Measurements from ENCODE around the gene PPA2.
"Not testable (repeated sequence)": the region's sequence is repeated elsewhere in the genome, so short reads cannot be mapped to it uniquely, and the experiment has no call there.

PPA2 gene

DNA sequence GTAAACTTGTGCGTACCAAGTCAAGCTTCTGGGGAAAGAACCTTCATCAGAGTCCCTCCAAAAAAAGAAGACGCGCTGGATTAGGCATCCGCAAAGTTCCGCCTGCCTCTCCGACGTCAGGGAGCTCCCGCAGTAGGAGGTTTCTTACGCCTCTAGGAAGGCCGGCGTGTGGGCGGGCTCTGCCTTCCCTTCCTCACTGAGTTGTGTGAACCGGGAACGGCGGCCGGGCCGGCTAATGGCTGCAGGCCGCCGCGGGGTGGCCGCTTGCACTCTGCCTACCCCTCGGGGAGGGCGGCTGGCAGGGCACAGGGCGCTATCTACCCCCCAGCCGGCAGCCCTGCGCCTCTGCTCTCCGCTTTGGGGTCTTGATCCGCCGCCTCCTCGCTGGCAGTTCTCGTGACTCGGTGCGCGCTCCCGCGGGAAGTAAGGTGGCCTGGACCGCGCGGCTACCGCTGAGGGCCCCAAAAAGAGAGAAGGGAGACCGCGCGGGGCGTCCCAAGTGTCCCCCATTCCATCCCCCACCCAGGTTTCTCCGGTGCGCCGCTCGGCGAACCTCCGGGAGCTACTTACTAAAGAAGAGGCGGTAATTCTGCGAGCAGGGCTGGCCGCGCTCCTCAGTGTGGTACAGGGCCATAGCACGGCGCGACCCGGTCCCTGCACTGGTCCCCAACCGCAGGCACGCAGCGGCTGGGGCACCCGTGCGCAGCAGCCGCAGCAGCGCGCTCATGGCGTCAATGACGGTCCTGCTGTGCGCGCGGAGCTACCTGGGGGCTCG is at the start of gene PPA2:
PPA2 (minus strand) TSS at position 739 of the 775 bp plus-strand sequence; CDS start at position 727, 12 bp downstream.
- DNase-seq, result peak; percentile 46

- DNase-seq, result peak; percentile 36
These were observed 47.2 kb upstream of the PPA2 start for GRCh38 chr4:105520819-105521790.

DNA sequence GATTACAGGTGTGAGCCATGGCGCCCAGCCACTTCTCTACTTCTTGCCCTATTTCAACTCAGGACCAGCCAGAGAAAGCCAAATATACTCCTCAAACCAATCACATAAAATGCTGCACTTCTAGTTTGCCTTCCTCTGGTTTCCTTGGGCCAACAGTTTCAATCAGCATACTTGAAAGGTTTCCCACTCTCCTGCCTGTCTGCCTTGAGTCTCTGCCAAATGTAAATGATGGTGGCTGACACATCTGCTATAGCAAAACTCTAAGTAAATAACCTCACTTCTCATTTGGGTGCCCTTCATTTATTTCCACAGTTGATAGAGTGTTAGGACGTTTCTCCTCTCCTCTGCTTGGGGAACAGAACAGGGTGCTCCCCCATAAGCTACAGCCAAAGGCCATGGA is 36.4 kb upstream of the PPA2 start:
- peak; percentile 24 for DNase-seq

GRCh38 chr4:105509714-105510113 is 35.9 kb upstream of the PPA2 start:
- DNase-seq, result no peak

DNA sequence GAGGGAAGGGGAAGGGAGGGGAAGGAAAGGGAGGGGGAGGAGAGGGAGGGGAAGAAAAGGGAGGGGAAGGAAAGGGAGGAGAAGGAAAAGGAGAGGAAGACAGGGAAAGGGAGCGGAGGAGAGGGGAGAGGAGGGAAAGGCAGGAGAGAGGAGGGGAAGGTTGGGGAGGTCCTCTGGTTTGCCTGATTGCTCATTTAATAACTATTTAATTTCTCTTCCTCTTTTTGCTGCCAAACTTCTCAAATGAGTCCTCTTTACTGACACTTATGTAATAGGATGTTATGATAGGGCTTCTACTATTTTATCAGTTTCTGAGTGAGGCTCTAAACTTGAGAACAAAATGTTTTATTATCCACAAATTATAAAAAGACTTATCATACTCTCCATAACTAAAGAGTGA is 35.4 kb upstream of the PPA2 start:
- no peak for DNase-seq

DNA sequence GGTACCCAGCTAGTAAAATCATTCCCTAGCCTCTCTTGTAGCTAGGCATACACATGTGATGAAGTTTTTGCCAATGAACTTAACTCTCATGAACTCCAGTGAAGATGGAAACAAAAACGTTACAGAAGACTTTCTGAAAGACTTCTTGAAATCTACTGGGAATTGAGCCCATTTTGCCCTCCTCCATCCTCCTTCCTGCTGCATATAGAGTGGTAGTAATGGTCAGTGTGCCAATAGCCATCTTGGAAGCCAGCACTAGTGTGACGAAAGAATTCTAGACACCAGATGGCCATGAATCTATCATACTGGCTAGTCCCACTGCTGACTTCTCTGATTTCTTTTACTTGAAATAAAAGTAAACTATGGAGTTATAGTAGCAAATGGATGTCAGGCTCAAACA is 30.9 kb upstream of the PPA2 start:
- DNase-seq, result no peak

DNA sequence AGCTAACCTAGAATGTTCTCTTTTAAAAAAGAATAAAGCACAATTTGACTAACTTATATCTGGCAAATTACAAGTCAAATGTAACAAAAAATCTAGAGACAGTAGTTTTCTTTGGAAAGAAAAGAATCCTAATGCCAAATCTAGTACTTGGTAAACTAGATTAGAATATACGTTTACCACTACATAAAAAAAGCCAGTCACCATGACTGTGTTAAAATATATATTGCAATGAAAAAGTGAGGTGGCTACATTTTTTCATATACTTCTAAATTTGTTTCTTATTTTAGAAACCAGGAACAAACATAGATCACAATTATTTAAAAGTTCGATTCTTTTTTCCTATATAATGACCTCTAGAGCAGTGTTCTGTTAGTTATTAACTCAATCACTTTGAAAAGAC is 29.6 kb upstream of the PPA2 start:
- no peak for DNase-seq

DNA sequence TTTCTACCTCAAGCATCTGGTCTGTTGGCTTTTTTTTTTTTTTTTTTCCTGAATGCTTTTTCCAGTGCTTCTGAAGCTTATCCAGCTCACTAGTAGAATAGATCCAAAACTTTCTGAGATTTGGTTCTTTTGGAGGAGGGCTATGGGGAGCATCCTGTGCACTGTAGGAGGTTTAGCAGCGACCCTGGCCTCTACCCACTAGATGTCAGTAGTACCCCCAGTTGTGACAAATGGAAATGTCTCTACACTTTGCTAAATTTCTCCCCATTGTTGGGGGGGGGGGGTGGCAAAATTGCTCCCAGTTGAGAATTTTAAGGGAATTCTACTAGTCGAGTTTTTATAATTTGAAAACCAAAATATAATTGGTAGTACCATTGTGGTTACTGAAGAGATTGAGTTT is 23.0 kb upstream of the PPA2 start:
- no peak for DNase-seq

DNA sequence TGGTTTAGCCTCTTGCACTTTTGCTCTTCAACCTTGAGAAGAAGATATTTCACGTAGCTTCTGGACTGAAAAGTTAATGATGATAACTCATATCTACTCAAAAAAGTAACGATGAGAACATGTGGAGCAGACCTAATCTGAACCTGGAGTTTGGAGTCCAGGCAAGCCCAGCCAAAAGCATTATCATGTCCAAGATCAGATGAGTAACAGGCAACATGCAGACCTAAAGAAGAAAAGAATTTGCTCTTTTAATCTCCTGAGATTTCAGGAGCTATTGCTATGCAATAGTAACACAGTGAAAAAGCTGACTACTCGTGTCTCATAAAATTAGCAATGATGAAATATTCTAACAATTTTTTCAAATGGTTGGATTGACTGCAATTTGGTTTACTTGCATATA is 21.8 kb upstream of the PPA2 start:
- DNase-seq, result no peak

DNA sequence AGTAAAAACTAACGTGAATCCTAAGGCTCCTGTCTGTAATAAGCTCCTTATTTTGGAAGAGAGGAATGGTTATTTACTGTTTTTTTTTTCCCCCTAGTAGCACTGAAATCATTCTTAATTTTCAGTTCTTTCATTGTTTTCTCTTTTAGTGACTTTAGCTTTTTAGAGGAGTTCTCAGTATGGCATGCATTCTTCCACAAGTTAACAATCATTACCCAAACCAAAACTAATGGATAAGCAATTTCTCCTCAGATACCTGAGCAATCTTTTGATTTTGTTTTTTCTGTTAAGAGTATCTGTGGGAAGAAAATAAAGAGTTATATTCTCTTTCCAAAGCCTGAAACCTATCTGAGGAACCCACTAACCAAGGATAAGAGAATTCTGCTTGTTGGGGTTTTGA is 16.7 kb upstream of the PPA2 start:
- DNase-seq, result no peak

DNA sequence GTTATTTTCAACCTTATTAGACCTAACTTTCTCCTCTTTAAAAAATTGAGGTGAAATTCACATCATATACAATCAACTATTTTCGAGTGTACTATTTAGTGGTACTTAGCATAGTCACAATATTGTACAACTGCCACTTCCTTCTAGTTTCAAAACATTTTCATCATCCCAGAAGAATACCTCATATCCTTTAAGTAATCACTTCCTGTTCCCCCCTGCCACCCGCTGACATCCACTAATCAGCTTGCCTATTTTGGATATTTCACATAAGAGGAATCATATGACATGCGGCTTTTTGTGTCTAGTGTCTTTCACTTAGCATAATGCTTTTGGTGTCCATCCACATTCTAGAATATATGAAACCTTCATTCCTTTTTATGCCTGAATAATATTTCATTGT is 10.0 kb upstream of the PPA2 start:
- DNase-seq, result no peak

- DNase-seq, result peak; percentile 60
These were observed 247 bp upstream of the PPA2 start for GRCh38 chr4:105474099-105474518.

- no peak for DNase-seq
These were observed 965 bp downstream of the PPA2 start for GRCh38 chr4:105472871-105473323.

DNA sequence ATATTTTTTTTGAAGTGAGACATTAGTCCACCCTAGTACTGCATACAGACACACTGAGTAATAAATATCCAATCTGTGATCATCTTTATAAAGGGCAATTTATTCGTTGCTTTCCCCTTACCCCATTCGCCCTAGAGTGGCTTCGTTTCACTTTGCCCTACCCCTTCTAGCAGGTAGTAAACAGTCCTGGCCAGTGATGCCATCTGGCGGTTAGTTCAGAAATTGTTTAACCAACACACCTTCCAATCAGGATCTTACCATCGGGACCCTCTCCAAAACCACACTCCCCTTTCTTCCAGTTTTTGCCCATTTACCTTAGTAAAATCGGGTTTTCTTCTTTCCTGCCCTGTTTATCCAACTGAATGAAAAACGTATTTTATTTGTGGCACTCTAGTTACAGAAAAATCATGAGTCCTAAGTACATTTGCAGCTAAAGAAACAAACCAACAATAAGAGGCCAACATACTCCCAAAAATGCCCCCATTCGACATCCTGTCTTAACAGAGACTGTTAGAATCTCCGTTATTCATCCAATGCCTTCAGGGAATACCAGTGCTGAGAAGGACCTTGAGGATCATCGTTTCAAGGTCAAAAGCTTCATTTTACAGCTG is 2.2 kb downstream of the PPA2 start:
- DNase-seq, result peak; percentile 63

GRCh38 chr4:105470766-105471165 is 3.1 kb downstream of the PPA2 start:
- DNase-seq, result no peak

GRCh38 chr4:105469736-105470135 is 4.1 kb downstream of the PPA2 start:
- DNase-seq, result no peak

DNA sequence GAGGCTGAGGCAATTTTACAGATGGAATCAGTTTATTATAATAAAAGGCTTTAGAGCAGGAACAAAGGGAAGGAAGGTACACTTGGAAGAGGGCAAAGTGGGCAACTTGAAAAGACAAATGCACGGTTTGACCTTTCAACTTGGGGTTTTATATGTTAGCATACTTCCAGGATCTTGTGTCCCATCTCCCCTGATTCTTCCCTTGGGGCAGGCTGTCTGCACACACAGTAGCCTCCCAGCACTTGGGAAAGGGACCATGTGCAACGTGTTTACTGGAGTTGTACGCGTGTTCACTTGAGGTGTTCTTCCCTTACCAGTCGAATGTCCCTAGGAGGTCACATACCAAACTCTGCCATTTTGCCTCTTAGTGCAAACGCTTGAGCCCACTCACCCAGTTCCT is 7.3 kb downstream of the PPA2 start:
- no peak for DNase-seq

- DNase-seq, result not testable (repeated sequence)
These were observed 9.3 kb downstream of the PPA2 start for GRCh38 chr4:105464563-105464962.

GRCh38 chr4:105462576-105462975 is 11.3 kb downstream of the PPA2 start:
- DNase-seq, result no peak

DNA sequence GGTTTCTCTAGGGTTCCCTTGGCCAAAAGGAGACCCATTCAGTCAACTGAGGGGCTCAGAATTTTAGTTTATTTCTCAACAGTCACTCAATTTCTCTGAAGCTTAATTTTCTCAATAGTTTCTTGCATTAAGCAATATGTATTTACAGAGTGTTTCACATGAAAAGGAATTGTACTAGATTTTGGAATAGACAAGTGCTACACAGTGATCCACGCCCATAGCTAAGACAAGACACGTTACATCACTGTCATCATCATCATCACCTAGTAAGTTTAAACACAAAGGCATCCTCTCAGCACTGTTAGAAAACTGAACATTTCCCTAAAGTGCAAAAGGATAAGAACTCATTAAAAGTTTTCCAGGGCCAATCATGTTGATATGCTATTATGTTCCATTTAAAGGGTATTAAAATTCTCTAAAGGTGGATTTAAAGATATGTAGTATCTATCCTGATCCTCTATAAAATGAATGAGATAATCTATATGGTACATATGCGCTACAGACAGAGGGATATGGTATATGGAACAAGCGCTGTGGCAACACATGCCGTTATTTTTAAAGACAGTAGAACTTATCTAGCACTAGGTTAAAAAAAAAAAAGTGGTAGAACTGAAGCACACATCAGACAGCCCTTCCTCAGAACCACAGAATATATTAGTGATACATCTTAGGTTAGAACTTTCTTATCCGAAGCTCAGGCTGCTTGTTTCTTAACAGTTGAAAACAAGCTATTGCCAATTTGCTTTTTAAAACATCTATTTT is 12.1 kb downstream of the PPA2 start:
- DNase-seq, result no peak

GRCh38 chr4:105461221-105461620 is 12.6 kb downstream of the PPA2 start:
- DNase-seq, result no peak

DNA sequence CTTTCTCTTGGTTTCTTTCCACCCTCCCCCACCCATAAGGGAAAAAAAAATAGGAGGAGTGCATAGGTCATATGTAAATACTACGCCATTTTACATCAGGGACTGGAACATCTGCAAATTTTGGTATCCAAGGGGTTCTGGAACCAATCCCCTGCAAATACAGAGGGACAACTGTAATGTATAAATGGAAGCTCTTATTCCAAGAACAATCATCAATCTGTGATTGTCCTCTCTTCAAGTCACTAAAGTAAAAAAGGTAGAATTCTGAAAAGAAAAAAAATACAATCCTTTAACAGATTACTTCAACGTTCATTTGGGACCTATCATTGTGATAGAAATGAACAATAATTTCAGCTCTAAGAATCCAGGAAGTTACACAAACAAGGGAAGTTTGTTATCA is 13.6 kb downstream of the PPA2 start:
- no peak for DNase-seq

DNA sequence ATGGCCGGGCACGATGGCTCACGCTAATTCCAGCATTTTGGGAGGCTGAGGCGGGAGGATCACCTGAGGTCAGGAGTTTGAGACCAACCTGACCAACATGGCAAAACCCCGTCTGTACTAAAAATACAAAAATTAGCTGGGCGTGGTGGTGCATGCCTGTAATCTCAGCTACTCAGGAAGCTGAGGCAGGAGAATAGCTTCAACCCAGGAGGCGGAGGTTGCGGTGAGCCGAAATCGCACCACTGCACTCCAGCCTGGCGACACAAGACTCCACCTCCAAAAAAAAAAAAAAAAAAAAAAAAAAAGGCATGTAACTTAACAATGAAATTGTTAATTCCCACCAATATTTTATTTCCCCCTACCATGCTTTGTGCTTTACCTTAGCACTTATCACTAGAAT is 15.3 kb downstream of the PPA2 start:
- not testable (repeated sequence) for DNase-seq

All from NCI-H1694 treated with DMSO at 0.1 percent for 48 hours (cell line).